ENCODE data around the gene VPS35L. TPM values are rescaled to one million over a fixed set of nuclear protein-coding genes. Genes with fewer than 3 reads are reported as not detected.
A peak's percentile ranks its signal among the peaks of the same experiment; 100 is the strongest.

VPS35L gene
- total and polyA plus RNA-seq, 2 experiments from 2014 or later = 48.0 to 54.6 TPM

- Histone ChIP-seq H3K4me1 (ENCODE audit: insufficient read depth) (no peaks in the 10 kb centered on the region), H3K4me3 (no peak overlapping the region), H3K79me2 (replicated peaks; ENCODE audit: insufficient read depth) (no peaks in the 10 kb centered on the region), H3K36me3 (ENCODE audit: insufficient read depth) (peaks cover 9% of the 10 kb centered on the region), H4K20me1 (replicated peaks; ENCODE audit: insufficient read depth) (no peaks in the 10 kb centered on the region; the same call in 1 of the 2 replicates), H3K27me3 (ENCODE audit: insufficient read depth) (no peaks in the 10 kb centered on the region), H3K9me2 (ENCODE audit: insufficient read depth) (no peaks in the 10 kb centered on the region), H3K27ac (ENCODE audit: low read depth) (no peak overlapping the region), H2AFZ (no peak overlapping the region), H3F3A (replicated peaks; ENCODE audit: low read depth) (no peaks in the 10 kb centered on the region), H3K4me2 (no peak overlapping the region)
- H3K4me3 Mint-ChIP-seq = no peak overlapping the region
- ATAC-seq (peak; percentile 32; the same call in 1 of the 3 replicates), DNase-seq (ENCODE audit: low spot score) (no peak)
- H3K27ac Mint-ChIP-seq = peak overlapping the region; percentile 86
- TF ChIP-seq REST (IDR thresholded peaks at IDR 0.05; ENCODE audit: unreplicated experiment) = no peak
- no peak for TF ChIP-seq POLR2AphosphoS5 (IDR thresholded peaks at IDR 0.05; ENCODE audit: low read depth)
- no peak for TF ChIP-seq CREB1 (CRISPR knock-in tag; IDR thresholded peaks at IDR 0.05; ENCODE audit: low read depth)
- no peak for TF ChIP-seq ZNF462 (CRISPR knock-in tag; IDR thresholded peaks at IDR 0.05)
- no peak for TF ChIP-seq ETS1 (IDR thresholded peaks at IDR 0.05)
- no peak for TF ChIP-seq EZH2phosphoT487 (IDR thresholded peaks at IDR 0.05; ENCODE audit: unreplicated experiment)
- TF ChIP-seq ZNF331 (CRISPR knock-in tag; IDR thresholded peaks at IDR 0.05; ENCODE audit: low read depth) = no peak
- no peak for TF ChIP-seq STAT1 (IDR thresholded peaks at IDR 0.05; ENCODE audit: unreplicated experiment)
- TF ChIP-seq ZNF114 (CRISPR knock-in tag; IDR thresholded peaks at IDR 0.05) = no peak
- no peak for TF ChIP-seq CTCF (conservative IDR thresholded peaks at IDR 0.05; ENCODE audit: low read depth in 2 of 2)
- no peak for TF ChIP-seq NANOG (IDR thresholded peaks at IDR 0.05; ENCODE audit: borderline replicate concordance)
- no peak for TF ChIP-seq EZH2 (IDR thresholded peaks at IDR 0.05; ENCODE audit: low read depth, unreplicated experiment)
- TF ChIP-seq JUNB (IDR thresholded peaks at IDR 0.05; ENCODE audit: unreplicated experiment) = no peak
- peaks cover 58% of the 10 kb centered on the region for H3K36me3 Mint-ChIP-seq (ENCODE audit: low read depth)
- peaks cover 7% of the 10 kb centered on the region; the same call in 2 of the 3 replicates for H3K9me3 Mint-ChIP-seq
- peaks cover 3% of the 10 kb centered on the region; the same call in 2 of the 3 replicates for H3K4me1 Mint-ChIP-seq
- H3K27me3 Mint-ChIP-seq (ENCODE audit: insufficient read depth, low read depth, poor library complexity) = peaks cover 5% of the 10 kb centered on the region
Measured at GRCh38 chr16:19687279-19687678, 131.8 kb downstream of the VPS35L start.
